K562 (cell line): ENCODE data around the gene ATP2A2.
A peak's percentile ranks its signal among the peaks of the same experiment; 100 is the strongest.

Experiments used
- CTCF ChIP-seq, 3 experiments: IDR thresholded peaks in 2 of 3; conservative IDR thresholded peaks in 1 of 3; 2 replicates each; pipeline ENCODE4 v1.5.1; 2011 to 2012; ENCODE audit warnings: low read length in 3 of 3, mild to moderate bottlenecking in 3 of 3, control low read depth in 2 of 3, improper control_type of control experiment in 1 of 3, inconsistent platforms in 1 of 3, low read depth in 1 of 3, mixed read lengths in 1 of 3, moderate library complexity in 1 of 3; ENCODE audit not compliant: insufficient read depth in 2 of 3
- MXI1 ChIP-seq: IDR thresholded peaks from 2 replicates; pipeline ENCODE4 v1.6.1; 2011; ENCODE audit warnings: low read depth, mild to moderate bottlenecking, improper control_type of control experiment, low read length
- RFX5 ChIP-seq: IDR thresholded peaks from 2 replicates; pipeline ENCODE4 v1.6.1; 2011; ENCODE audit warnings: low read depth, mild to moderate bottlenecking, improper control_type of control experiment, low read length
- SIRT6 ChIP-seq: IDR thresholded peaks from one replicate; pipeline ENCODE4 v1.6.1; 2012; ENCODE audit warnings: low read depth, mild to moderate bottlenecking, control low read depth, inconsistent platforms, low read length, moderate library complexity
- SMARCC2 ChIP-seq: fragments of 450-650 bp; IDR thresholded peaks from 2 replicates; pipeline ENCODE4 v1.6.1; 2017; ENCODE audit warnings: antibody characterized with exemption, moderate library complexity, mild to moderate bottlenecking, low read depth
- SP1 ChIP-seq: sonication (generic); formaldehyde crosslinking; IDR thresholded peaks from 2 replicates; pipeline ENCODE4 v1.8.1; 2022; ENCODE audit warnings: mild to moderate bottlenecking, missing genetic modification reagents
- TAF1 ChIP-seq: IDR thresholded peaks from 2 replicates; pipeline ENCODE4 v1.6.1; 2011; ENCODE audit warnings: mild to moderate bottlenecking, low read length, moderate library complexity; ENCODE audit not compliant: insufficient read depth, control insufficient read depth, severe bottlenecking; ENCODE audit errors: extremely low read depth
- YBX1 ChIP-seq: fragments of 450-650 bp; IDR thresholded peaks from 2 replicates; pipeline ENCODE4 v1.7.1; 2016; ENCODE audit warnings: mild to moderate bottlenecking
- YY1 ChIP-seq, 3 experiments: IDR thresholded peaks; 2 replicates each; pipeline ENCODE4 v1.6.1; 2011; ENCODE audit warnings: low read length in 2 of 3, mild to moderate bottlenecking in 2 of 3, moderate library complexity in 2 of 3, borderline replicate concordance in 1 of 3, control low read depth in 1 of 3, low read depth in 1 of 3; ENCODE audit not compliant: insufficient read depth in 3 of 3, insufficient replicate concordance in 2 of 3, control insufficient read depth in 1 of 3, insufficient read length in 1 of 3; ENCODE audit errors: extremely low read depth in 1 of 3
- ZNF274 ChIP-seq: IDR thresholded peaks from 2 replicates; pipeline ENCODE4 v1.6.1; 2011; ENCODE audit warnings: low read depth, mild to moderate bottlenecking, low read length, moderate library complexity, borderline replicate concordance

DNA sequence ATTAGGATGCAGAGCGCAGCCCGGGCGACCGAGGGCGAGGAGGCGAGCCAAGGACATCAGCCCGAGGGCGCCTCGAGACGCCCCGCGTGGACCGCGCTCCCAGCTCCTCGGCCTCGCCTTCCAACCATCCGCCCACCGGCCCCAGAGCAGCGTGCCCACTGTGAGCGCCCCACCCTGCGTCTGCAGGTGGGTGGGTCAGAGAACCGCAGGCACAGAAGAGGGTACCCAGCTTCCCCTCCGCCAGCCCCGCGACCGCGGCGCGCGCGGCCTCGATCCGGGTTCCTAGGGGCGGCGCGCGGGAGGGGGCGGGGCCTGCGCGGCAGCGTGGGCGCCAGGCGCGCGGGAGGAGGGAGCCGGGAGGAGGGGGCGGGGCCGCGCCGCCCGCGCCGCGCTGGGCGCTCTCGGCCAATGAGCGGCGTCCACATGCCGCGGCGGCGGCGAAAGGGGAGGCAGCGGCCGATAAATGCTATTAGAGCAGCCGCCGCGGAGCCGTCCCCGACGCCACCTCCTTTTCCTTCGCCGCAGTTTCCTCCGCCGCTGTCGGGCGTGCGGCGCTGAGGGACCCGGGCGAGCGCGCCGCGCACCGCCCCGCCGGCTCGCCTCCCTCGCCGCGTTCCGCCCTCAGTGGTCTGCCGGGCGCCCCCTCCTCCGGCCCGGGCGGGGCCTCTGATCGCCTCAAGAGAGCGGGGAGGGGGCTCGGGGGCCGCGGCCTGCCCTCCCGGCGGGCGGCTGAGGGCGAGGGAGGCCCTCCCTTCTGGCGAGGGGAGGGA, at the start of gene ATP2A2:
- TF ChIP-seq SP1 (CRISPR knock-in tag) (peak; percentile 57), TAF1 (peak; percentile 87), ZNF274 (no peak), SMARCC2 (no peak), SIRT6 (no peak), CTCF (IDR thresholded peaks at IDR 0.05 in 2 of 3, conservative IDR thresholded peaks at IDR 0.05 in 1 of 3; ENCODE audit: insufficient read depth in 2 of 3, low read depth in 1 of 3, low read length in 3 of 3) (no peak), YBX1 (no peak), YY1 (IDR thresholded peaks at IDR 0.05; ENCODE audit: borderline replicate concordance in 1 of 3, control insufficient read depth in 1 of 3, extremely low read depth in 1 of 3, insufficient read depth in 3 of 3, insufficient read length in 1 of 3, insufficient replicate concordance in 2 of 3, low read depth in 1 of 3, low read length in 2 of 3) (peak in 2 of 3 experiments; percentile 55 to 61), RFX5 (no peak), MXI1 (no peak)
